ENCODE data around the gene CCNY.
A peak's percentile ranks its signal among the peaks of the same experiment; 100 is the strongest.

CCNY gene

DNA sequence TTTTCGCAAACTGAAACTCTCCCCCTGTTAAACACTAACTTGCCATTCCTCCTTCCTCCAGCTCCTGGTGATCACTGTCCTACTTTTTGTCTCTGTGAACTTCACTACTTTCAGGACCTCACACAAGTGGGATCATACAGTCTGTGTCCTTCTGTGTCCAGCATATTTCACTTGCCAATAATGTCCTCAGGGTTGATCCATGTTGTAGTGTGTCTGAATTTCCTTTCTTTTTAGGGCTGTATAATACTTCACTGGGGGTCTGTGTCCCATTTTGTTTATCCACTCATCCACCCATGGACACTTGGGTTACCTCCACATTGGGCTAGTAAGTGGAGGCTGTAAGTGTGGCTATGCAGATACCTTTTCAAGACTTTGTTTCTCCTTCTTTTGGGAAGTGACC lies 226.1 kb downstream of the CCNY start:
- no peak for DNase-seq (ENCODE audit: low spot score)

DNA sequence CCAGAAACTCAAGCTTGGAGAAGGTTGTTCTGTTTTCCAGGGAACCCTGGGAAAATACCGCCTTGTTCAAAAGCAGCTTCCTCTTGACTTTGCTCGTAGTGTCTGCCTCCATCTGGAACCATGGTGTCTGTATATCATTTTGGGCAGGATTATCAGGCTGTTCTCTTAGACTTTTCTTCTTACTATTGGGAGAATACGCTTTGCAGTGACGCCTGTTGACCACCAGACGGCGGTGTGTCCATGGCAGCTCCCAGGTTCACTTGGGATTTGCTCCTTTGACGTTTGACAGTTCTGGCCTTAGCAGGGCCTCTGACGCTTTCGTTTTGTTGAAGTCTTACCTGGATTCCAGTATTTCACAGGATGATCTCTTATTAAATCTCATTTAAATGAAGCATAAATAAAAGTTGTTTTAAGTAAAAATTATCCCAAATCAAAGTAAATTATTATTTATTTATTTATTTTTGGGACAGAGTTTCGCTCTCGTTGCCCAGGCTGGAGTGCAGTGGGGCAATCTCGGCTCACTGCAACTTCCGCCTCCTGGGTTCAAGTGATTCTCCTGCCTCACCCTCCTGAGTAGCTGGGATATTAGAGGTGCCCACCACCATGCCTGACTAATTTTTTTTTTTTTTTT lies 227.1 kb downstream of the CCNY start:
- peak; percentile 81 for DNase-seq (ENCODE audit: low spot score)

DNA sequence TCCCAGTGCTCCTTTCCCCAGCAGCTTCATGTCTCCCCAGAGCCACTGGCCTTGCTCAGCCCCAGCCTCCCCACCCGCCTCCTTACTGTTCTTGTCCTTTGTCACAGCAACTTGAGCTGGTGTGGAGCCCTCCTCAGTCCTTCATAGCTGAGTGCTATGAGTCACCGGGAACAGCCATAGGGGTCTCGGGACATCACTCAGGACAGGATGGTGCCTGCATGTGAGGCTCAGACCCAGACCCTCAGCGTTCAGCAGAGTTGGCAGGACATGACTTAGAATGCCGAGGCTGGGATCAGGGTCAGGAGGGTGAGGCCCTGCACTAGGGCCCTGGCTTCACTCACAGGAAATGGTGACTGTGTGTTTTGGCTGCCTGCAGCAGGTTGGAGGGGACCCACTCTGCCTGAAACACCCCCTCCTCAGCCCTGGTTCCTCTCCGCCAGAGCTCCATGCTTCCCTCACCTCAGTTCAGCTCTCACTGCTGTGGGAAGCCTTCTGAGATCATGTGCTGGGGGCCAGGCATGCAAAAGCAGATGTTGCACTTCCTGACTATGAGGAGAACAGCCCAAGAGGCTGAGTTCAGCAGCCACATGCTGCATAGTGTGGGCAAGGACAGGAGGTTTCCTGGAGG lies 228.1 kb downstream of the CCNY start:
- no peak for DNase-seq (ENCODE audit: low spot score)

DNA sequence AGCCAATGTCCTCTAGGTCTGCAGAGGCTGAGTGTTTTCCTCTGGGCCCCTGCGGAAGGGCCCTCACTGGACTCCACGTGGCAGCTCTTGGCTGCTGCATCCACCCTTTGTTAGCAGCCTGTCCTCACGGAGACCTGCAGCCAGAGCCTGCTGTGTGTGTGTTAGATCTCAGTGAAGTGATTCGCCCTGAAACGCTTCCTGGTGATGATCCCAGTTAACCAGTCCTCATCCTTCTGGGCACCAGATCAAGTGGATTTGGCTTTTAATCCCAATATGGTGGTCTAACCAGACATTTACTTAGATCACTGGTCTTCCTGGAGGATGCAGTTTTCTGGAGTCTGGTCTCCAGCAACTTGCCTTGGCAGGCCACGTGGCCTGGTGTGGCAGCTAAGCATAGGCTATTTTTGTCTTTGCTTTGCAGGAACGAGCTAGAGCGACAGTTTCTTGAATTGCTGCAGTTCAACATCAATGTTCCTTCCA lies 229.3 kb downstream of the CCNY start:
- DNase-seq (ENCODE audit: low spot score), result no peak

DNA sequence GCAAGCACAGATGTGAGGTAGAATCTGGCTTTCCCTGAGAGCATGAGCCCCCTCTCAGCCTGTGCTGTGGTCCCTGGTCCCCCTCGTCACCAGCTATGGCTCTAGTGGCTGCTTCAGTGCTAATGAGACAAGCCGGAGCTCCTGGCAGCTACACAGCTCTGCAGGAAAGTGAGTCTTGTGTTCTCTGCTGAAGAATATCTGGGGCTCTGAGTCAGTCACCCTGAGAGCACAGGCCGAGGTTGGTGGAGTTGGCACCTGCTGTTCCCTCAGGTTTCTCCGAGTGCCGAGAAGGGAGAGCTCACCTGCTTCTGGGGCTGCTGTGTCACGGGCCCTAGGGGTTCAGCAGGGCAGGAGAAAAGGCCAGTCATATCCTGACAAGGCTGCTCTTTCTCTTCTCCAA lies 231.6 kb downstream of the CCNY start:
- DNase-seq (ENCODE audit: low spot score), result no peak

DNA sequence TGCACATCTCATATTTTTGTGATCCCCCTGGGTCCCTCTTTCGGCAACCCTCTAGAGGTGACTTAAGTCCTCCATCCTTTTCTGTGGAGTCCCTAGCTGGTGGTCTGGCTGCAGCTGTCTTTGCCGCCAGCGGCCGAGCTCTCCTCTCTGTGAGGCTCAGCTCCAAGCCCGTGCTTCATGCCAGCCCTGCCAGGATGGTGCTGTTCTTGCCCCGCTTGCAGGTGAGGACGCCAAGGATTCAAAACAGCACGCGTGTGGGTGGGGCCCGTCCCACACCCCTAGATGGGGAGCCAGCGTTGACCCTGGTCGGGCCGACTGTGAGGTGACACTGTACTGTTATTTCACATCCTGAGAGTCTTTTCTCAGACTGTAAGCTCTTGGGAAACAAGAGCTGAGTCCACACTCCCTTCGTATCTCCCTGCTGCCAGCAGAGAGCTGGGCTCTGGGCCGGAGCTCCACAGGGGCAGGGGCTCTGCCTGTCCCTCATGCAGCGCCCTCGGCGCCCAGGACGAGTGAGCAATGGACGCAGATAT lies 232.2 kb downstream of the CCNY start:
- DNase-seq (ENCODE audit: low spot score), result no peak

DNA sequence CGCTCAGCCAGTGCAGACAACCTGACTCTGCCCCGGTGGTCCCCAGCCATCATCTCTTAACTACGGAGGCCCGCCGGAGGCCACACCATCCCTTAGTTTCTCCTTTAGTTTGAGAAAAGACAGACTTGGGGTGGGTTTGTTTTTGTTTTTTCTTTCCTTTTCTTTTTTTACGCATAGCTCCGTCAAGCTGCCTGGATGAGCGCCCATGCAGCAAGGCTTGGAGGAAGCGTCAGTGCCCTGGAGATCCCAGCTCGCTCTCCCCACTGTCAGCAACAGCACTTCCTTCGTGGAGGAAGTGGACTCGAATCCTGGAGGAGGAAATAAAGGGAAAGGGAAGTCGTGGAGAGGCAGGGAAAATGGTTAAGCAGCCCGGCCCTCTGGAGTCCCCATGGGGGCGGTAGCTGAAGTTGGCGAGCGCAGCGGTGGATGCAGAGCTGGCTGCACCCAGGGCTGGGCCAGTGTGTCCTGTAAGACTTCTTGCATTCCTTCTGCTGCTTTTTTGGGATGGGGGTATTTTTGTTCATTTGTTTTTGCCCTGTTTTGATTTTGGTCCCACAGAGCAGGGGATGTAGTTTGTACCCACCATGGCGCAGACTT lies 232.9 kb downstream of the CCNY start:
- no peak for DNase-seq (ENCODE audit: low spot score)

DNA sequence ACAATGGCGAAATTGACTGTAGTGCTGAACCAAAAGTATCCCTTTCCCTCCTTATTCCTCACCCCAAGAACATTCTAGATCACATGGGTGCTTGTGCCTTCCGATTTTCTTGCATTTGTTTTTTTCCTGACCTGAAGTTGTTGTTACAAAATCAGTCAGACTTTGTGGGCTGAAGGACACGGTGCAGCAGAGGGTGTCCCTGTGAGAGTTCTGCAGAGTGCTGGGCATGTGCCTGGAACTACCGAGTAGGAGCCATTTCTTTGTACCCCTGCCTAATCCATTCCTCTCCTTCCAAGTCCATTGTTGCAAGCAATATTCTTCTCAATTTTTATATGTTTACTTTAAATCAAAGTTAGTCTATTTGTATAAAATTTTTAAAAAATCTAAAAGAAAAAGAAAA lies 233.5 kb downstream of the CCNY start:
- DNase-seq (ENCODE audit: low spot score), result no peak

DNA sequence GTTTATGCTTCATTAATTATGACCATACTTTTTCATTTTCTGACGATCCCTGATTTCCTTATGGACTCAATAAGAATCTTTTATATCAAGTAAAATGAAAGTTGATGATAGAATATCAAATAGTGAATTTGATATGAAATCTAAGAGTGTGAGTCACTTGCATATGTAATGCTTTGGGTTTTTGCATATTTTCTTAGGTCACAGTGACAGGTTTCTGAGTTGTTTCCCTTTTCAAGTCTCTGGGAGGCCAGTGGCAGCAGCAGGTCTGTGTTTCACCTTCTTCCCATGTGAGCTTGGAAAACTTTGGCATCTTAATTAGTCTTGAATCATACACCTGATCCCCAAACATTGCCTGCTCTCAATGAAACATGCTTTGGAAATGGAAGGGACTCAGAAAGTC lies 234.1 kb downstream of the CCNY start:
- DNase-seq (ENCODE audit: low spot score), result no peak

DNA sequence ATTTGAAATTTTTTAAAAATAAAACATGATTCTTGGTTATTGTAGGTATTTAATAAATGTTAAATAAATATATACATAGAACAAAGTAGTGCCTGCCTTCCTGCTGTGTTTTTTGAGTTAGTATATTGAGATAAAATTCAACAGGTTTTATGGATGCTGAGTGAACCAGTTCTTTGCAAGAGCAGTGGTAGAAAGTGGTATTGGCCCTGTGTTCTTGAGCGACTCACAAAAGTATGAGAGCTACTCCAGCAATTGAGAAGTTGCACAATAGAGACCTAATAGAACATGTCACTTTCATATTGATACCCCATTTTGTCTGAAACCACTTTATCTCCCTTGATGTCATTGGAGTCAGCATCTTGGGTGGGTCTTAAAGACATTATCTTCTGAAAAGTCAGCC lies 236.3 kb downstream of the CCNY start:
- DNase-seq (ENCODE audit: low spot score), result no peak

DNA sequence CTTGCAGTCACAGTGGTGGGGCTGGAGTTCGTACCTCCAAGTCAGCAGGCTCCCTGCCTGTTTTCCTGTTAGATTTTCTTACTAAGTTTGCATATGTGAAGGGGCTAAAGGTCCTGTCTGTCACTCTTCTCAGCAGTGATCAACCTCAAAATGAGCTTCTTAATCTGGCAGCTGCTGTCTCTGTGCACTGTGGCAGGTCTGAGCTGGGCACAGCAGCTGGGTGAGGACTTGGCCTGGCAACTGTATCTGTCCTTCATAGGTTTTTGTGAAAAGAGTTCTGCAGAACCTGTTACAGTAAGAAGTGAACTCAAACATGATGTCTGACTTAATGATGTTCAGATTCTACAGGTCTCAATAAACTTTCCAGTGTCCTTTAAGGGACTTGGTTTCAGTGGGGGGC lies 237.5 kb downstream of the CCNY start:
- DNase-seq (ENCODE audit: low spot score), result no peak

DNA sequence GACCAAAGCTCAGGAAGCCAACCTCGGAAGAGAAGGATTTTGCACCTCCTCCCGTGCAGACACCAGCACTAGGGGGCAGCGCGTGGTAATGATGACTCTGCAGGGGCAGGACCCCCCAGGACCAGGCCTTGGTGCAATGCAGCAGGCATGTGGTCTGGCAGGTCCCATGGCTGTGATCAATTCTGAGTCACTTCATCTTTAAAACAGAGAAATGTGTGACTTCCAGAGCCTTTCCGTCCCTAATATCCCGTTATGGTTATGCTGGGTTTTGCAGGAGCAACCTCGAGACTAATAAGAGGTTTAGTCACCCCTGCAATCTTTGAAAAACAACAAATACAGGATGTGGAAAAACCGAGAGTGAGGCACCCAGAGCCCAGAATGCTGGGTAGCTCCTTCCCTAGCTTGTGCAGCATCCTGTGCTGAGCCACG lies 238.6 kb downstream of the CCNY start:
- DNase-seq (ENCODE audit: low spot score), result no peak

DNA sequence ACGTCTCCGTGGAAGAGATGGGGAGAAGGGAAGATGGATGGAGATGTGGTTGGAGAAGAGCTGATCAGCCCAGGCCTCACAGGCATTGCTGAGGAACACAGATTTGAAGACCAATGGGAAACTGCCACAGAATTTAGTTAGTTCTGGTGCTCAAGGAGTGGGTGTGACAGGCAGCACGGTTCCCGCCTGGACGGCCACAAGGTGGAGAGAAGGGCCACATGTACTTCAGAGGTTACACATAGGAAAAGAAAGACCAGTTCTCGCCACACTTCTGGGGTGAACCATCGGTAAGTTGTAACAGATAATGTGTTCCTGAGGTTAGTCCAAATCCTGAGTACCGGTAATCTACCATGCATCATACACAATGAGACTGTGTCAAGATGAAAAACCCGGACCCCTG lies 239.3 kb downstream of the CCNY start:
- no peak for DNase-seq (ENCODE audit: low spot score)

DNA sequence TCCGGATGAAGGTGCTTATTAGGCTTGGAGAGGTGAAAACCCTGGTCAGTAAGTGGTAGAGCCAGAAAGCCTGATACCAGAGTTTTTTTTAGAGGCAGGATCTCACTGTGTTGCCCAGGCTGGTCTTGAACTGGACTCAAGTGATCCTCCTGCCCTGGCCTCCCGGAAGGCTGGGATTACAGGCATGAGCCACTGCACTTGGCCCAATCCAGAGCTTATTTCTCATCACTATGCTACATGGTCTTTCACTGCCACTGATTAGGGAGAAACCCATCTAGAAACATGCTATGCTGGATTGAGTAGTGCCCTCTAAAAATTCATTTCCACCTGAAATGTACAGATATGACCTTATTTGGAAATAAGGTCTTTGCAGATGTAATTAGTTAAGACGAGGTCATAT lies 240.4 kb downstream of the CCNY start:
- DNase-seq (ENCODE audit: low spot score), result no peak

DNA sequence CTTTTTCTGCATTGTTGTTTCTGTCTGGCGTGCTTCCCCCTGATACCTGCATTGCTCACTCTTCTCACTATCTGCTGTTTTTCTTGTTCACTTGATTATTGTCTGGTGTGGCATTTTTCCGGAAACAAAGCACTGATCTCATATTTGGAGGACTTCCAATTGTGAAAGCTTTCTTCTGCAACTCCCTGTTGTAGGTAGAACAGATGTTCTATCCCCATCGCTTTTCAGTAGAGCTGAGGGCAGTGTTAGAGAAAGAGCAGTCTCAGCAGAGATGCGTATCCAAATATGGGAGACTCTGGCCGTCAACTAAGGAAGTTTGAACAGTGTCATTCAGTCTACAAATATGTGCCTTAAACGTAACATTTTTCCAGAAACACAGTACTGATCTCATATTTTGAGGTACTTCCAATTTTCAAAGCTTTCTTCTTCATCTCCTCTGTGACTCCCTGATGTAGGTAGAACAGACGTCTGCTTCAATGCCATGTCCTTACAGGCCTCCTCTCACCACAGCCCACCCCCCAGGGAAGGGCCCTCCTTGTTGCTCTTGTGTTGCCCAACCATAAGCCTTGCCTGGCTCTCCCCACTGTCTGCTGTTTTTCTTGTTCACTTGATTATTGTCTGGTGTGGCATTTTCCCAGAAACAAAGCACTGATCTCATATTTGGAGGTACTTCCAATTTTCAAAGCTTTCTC lies 241.8 kb downstream of the CCNY start:
- DNase-seq (ENCODE audit: low spot score), result no peak

DNA sequence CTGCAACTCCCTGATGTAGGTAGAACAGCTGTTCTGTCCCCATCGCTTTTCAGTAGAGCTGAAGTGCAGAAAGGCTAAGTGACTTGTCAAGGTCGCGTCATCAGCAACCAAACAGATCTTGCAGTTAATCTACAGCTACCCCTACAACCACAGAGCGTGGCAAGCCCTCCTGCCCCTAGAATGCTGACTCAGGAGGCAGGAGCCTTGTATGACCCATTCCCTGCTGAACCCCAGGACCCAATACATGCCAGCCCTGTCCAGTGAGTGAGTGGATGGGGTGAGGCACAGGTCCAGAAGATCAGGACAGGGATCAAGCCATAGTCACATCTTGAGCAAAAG lies 242.3 kb downstream of the CCNY start:
- DNase-seq (ENCODE audit: low spot score), result no peak

DNA sequence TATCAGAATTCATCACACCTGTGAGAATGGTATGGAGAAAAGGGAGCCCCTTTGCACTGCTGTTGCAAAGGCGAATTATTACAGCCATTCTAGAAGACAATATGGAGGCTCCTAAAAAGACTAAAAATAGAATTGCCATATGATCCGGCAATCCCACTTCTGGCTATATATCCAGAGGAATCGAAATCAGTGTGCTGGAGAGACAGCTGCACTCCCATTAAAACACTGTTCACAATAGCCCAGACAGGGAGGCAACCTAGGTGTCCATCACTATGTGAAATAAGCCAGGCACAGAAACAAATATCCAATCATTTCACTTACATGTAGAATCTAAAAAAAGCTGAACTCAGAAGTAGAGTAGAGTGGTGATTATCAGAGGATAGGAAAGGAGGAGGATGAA lies 242.8 kb downstream of the CCNY start:
- DNase-seq (ENCODE audit: low spot score), result no peak

DNA sequence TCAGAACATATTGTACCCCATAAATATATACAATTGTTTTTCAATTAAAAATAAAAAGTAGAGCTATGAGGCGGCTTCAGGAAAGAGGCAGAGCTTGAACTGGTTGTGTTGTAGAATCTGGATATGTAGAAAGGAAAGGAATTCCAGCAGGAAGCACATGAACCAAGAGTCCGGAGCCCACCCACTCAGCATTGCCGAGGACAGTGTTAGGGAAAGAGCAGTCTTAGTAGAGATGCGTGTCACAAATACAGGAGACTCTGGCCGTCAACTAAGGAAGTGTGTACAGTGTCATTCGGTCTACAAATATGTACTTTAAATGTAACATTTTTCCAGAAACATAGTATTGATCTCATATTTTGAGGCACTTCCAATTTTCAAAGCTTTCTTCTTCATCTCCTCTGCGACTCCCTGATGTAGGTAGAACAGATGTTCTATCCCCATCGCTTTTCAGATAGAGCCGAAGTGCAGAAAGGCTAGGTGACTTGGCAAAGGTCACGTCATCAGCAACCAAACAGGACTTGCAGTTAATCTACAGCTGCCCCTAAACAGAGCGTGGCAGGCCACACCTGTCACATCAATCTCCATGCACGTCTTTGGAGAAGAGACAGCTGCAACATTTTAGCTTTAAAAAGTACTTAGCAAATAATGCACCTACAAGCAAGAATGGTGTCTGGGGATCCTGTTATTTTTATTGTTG lies 243.6 kb downstream of the CCNY start:
- no peak for DNase-seq (ENCODE audit: low spot score)

DNA sequence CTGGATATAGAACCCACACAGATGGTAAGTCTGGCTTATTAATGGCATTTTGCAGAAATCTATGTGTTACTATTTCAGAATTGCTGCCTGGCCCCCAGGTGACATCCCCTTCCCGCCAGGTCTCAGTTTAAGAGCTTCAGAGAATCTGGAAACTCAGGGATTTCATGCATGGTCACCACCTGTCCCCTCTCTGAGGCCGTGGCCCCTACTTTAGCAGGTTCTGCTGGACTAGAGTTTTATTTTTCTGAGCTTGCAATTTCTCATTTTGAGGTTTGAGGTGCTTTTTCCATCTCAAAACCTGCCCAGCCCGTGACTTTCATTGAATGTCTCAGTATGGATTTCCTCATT lies 244.1 kb downstream of the CCNY start:
- DNase-seq (ENCODE audit: low spot score), result no peak

DNA sequence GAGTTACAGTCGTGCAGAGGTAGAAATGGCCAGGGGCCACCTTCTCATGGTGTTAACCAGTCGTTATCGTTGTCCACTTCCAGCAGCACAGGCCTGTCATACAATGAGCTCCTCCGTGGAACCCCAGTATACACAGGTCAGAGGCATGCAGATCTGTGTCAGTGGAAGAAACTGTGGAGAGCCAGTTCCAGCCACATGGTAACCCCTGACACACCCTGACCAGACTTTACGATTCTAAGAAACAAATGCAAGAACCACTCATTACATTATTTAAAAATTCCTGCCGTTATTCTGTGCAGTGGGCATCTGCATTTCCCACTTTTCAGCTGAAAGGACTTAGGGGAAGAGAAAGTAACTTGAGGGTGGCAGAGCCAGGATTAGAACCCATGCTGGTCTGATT lies 245.3 kb downstream of the CCNY start:
- no peak for DNase-seq (ENCODE audit: low spot score)

DNA sequence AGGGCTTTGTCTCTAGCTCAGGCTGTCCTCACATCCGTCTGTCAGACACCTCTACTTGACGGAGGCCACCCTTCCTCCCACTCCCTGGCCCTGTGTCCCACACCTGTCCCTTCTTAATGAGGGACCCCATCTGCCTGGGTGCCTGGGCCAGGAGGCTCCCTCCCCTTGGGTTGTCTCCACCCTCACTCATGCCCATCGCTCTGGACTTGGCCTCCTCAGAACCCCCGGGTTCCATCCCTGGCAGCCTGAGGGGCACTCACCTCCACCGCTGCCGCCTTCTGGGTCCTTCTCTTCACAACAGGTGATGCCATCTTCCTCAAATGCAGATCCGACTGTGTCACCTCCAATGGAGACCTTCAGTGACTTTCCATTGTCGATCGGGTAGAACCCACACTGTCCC lies 248.6 kb downstream of the CCNY start:
- no peak for DNase-seq (ENCODE audit: low spot score)

DNA sequence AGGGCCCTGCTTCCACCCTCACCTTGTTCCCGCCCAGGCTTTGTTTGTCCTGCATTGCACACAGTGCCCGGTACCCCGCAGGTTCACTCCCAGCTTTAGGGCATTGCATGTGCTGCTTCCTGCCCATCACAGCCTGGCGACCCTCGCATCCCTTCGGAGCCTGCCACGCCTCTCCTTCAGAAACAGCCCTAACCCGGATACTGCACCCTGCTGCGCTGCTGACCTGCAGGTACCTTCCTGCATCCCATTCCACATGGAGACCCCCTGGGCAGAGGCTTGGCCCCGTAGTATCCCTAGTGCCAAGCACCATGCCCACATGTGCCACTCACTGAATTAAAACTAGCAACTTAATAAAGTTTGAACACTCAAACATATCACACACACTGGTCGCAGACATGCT lies 249.0 kb downstream of the CCNY start:
- DNase-seq (ENCODE audit: low spot score), result no peak

All from D341Med (cell line).